K562 (cell line): Measurements from ENCODE around the gene MBOAT1. TPM values are rescaled to one million over a fixed set of nuclear protein-coding genes. Genes with fewer than 3 reads are reported as not detected.
A peak's percentile ranks its signal among the peaks of the same experiment; 100 is the strongest.

Source experiments
- BCL6 ChIP-seq: fragments of 250-450 bp; sonication (Bioruptor Pico); IDR thresholded peaks from 2 replicates; pipeline ENCODE4 v1.4.0; 2020
- CREB1 ChIP-seq, 2 experiments: sonication (generic) in 1 of 2; formaldehyde crosslinking in 1 of 2; IDR thresholded peaks; 2 replicates each; pipeline versions ENCODE4 v1.6.1 to v1.8.0; 2012 to 2022; ENCODE audit warnings: inconsistent platforms in 1 of 2, mild to moderate bottlenecking in 1 of 2, missing genetic modification reagents in 1 of 2, moderate library complexity in 1 of 2
- ELF4 ChIP-seq: fragments of 450-650 bp; formaldehyde crosslinking; IDR thresholded peaks from 2 replicates; pipeline ENCODE4 v1.4.0; 2022; ENCODE audit warnings: missing genetic modification characterization
- MECOM ChIP-seq: fragments of 250-450 bp; sonication (Bioruptor Pico); IDR thresholded peaks from 2 replicates; pipeline ENCODE4 v1.8.0; 2022; ENCODE audit warnings: inconsistent platforms
- NELFE ChIP-seq: IDR thresholded peaks from 2 replicates; pipeline ENCODE4 v1.6.1; 2011; ENCODE audit warnings: mild to moderate bottlenecking; ENCODE audit not compliant: insufficient read depth, insufficient read length
- NR3C1 ChIP-seq: sonication (generic); formaldehyde crosslinking; IDR thresholded peaks from 2 replicates; pipeline ENCODE4 v1.8.1; 2022; ENCODE audit warnings: missing genetic modification reagents
- SNRNP70 ChIP-seq: fragments of 200-400 bp; formaldehyde crosslinking; optimal IDR thresholded peaks from 2 replicates; pipeline ENCODE3; 2017; ENCODE audit warnings: low read depth, low read length
- TEAD4 ChIP-seq, 2 experiments: sonication (generic) in 1 of 2; formaldehyde crosslinking in 1 of 2; IDR thresholded peaks; 2 replicates each; pipeline versions ENCODE4 v1.6.1 to v1.8.0; 2012 to 2022; ENCODE audit warnings: borderline replicate concordance in 1 of 2, inconsistent platforms in 1 of 2, low read length in 1 of 2, mild to moderate bottlenecking in 1 of 2, missing genetic modification reagents in 1 of 2
- U2AF1 ChIP-seq: fragments of 200-400 bp; formaldehyde crosslinking; optimal IDR thresholded peaks from 2 replicates; pipeline ENCODE3; 2017; ENCODE audit warnings: mild to moderate bottlenecking, low read depth, low read length, moderate library complexity
- polyA plus RNA-seq, 8 experiments: library from polyadenylated mRNA; depleted of rRNA in 4 of 8; stranded (reverse) in 5 of 8; unstranded in 3 of 8; fragments of >200 nt; fragmentation: Nextera tagmentation in 2 of 8; fragmentation: Illumina TruSeq in 1 of 8; extraction: Ambion mirVana in 2 of 8; extraction: Trizol in 1 of 8; gene quantifications; 2 replicates each; pipeline versions ENCODE4 v1.2.1 to v1.2.3, GENCODE V29; 2011 to 2014; ENCODE audit warnings: inconsistent platforms in 1 of 8, missing spikeins in 1 of 8
- total RNA-seq, 7 experiments: library from RNA; depleted of rRNA in 6 of 7; stranded (reverse); fragments of >200 nt in 6 of 7; fragmentation: Illumina TruSeq in 2 of 7; extraction: Trizol in 2 of 7; gene quantifications; 2 replicates each; pipeline versions ENCODE4 v1.2.1 to v1.2.3, GENCODE V29; 2011 to 2021; ENCODE audit warnings: low replicate concordance in 1 of 7
- TF ChIP-seq, protein P1 (sequence below): fragments of 450-650 bp; IDR thresholded peaks from 2 replicates; pipeline ENCODE4 v1.6.1; 2016; ENCODE audit warnings: low read depth

MBOAT1 gene
- total and polyA plus RNA-seq, 9 of the 15 experiments (the other 6 are each of a cell fraction or from before 2014, with no cell fraction given): 0.13 to 16.5 (median 10.3) TPM

- TF ChIP-seq, protein P1, sequence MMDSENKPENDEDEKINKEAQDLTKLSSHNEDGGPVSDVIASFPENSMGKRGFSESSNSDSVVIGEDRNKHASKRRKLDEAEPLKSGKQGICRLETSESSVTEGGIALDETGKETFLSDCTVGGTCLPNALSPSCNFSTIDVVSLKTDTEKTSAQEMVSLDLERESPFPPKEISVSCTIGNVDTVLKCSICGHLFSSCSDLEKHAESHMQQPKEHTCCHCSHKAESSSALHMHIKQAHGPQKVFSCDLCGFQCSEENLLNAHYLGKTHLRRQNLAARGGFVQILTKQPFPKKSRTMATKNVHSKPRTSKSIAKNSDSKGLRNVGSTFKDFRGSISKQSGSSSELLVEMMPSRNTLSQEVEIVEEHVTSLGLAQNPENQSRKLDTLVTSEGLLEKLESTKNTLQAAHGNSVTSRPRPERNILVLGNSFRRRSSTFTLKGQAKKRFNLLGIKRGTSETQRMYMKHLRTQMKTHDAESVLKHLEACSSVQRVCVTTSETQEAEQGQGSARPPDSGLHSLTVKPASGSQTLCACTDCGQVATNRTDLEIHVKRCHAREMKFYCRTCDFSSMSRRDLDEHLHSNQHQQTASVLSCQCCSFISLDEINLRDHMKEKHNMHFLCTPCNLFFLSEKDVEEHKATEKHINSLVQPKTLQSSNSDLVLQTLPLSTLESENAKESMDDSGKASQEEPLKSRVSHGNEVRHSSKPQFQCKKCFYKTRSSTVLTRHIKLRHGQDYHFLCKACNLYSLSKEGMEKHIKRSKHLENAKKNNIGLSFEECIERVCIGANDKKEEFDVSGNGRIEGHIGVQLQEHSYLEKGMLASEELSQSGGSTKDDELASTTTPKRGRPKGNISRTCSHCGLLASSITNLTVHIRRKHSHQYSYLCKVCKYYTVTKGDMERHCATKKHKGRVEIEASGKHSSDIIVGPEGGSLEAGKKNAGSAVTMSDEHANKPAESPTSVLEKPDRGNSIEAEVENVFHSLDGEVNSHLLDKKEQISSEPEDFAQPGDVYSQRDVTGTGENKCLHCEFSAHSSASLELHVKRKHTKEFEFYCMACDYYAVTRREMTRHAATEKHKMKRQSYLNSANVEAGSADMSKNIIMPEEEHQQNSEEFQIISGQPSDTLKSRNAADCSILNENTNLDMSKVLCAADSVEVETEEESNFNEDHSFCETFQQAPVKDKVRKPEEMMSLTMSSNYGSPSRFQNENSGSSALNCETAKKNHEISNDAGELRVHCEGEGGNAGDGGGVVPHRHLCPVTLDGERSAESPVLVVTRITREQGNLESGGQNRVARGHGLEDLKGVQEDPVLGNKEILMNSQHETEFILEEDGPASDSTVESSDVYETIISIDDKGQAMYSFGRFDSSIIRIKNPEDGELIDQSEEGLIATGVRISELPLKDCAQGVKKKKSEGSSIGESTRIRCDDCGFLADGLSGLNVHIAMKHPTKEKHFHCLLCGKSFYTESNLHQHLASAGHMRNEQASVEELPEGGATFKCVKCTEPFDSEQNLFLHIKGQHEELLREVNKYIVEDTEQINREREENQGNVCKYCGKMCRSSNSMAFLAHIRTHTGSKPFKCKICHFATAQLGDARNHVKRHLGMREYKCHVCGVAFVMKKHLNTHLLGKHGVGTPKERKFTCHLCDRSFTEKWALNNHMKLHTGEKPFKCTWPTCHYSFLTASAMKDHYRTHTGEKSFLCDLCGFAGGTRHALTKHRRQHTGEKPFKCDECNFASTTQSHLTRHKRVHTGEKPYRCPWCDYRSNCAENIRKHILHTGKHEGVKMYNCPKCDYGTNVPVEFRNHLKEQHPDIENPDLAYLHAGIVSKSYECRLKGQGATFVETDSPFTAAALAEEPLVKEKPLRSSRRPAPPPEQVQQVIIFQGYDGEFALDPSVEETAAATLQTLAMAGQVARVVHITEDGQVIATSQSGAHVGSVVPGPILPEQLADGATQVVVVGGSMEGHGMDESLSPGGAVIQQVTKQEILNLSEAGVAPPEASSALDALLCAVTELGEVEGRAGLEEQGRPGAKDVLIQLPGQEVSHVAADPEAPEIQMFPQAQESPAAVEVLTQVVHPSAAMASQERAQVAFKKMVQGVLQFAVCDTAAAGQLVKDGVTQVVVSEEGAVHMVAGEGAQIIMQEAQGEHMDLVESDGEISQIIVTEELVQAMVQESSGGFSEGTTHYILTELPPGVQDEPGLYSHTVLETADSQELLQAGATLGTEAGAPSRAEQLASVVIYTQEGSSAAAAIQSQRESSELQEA: no peak
- TF ChIP-seq TEAD4 (IDR thresholded peaks at IDR 0.05; ENCODE audit: low read length) (no peak), TEAD4 (CRISPR knock-in tag; IDR thresholded peaks at IDR 0.05; ENCODE audit: borderline replicate concordance) (no peak), MECOM (CRISPR knock-in tag) (no peak), ELF4 (no peak), BCL6 (CRISPR knock-in tag) (no peak), CREB1 (IDR thresholded peaks at IDR 0.05) (no peak; the same call in 1 of the 2 replicates), CREB1 (CRISPR knock-in tag; IDR thresholded peaks at IDR 0.05) (peak; percentile 59; the same call in 1 of the 2 replicates), NR3C1 (CRISPR knock-in tag) (no peak), SNRNP70 (no peak), NELFE (no peak), U2AF1 (peak; percentile 56)
Observed at GRCh38 chr6:20212392-20213111, at the start of gene MBOAT1 (continued).
